Measurements from ENCODE around the gene RIC3.

Gene RIC3

GRCh38 chr11:8102965-8103364, 65.9 kb downstream of the RIC3 start:
- no peak for DNase-seq (ENCODE audit: low read depth)

GRCh38 chr11:8102296-8102915, 66.4 kb downstream of the RIC3 start:
- DNase-seq (ENCODE audit: low read depth), result no peak

- DNase-seq (ENCODE audit: low read depth), result no peak
Observed at GRCh38 chr11:8101421-8101820, 67.4 kb downstream of the RIC3 start.

- no peak for DNase-seq (ENCODE audit: low read depth)
Observed at GRCh38 chr11:8100605-8101004, 68.2 kb downstream of the RIC3 start.

- no peak for DNase-seq (ENCODE audit: low read depth)
Observed at GRCh38 chr11:8100158-8100557, 68.7 kb downstream of the RIC3 start.

GRCh38 chr11:8099291-8099899, 69.4 kb downstream of the RIC3 start:
- peak; percentile 62 for DNase-seq (ENCODE audit: low read depth)

- DNase-seq (ENCODE audit: low read depth), result no peak
Observed at GRCh38 chr11:8098879-8099278, 69.9 kb downstream of the RIC3 start.

GRCh38 chr11:8098361-8098760, 70.5 kb downstream of the RIC3 start:
- no peak for DNase-seq (ENCODE audit: low read depth)

- no peak for DNase-seq (ENCODE audit: low read depth)
Observed at GRCh38 chr11:8097926-8098325, 70.9 kb downstream of the RIC3 start.

GRCh38 chr11:8097468-8097867, 71.4 kb downstream of the RIC3 start:
- no peak for DNase-seq (ENCODE audit: low read depth)

GRCh38 chr11:8097062-8097461, 71.8 kb downstream of the RIC3 start:
- DNase-seq (ENCODE audit: low read depth), result no peak

GRCh38 chr11:8096575-8096974, 72.2 kb downstream of the RIC3 start:
- DNase-seq (ENCODE audit: low read depth), result no peak

GRCh38 chr11:8095806-8096522, 72.9 kb downstream of the RIC3 start:
- DNase-seq (ENCODE audit: low read depth), result no peak

GRCh38 chr11:8095371-8095770, 73.5 kb downstream of the RIC3 start:
- DNase-seq (ENCODE audit: low read depth), result no peak

- no peak for DNase-seq (ENCODE audit: low read depth)
Observed at GRCh38 chr11:8094656-8095055, 74.2 kb downstream of the RIC3 start.

- DNase-seq (ENCODE audit: low read depth), result no peak
Observed at GRCh38 chr11:8093931-8094575, 74.8 kb downstream of the RIC3 start.

- DNase-seq (ENCODE audit: low read depth), result peak; percentile 11
Observed at GRCh38 chr11:8092587-8093424, 76.0 kb downstream of the RIC3 start.

- no peak for DNase-seq (ENCODE audit: low read depth)
Observed at GRCh38 chr11:8091721-8092120, 77.1 kb downstream of the RIC3 start.

GRCh38 chr11:8090756-8091155, 78.1 kb downstream of the RIC3 start:
- DNase-seq (ENCODE audit: low read depth), result no peak

GRCh38 chr11:8089791-8090510, 78.9 kb downstream of the RIC3 start:
- no peak for DNase-seq (ENCODE audit: low read depth)

GRCh38 chr11:8087756-8088155, 81.1 kb downstream of the RIC3 start:
- DNase-seq (ENCODE audit: low read depth), result no peak
